ENCODE measurements around the gene DCC. TPM values are rescaled to one million over a fixed set of nuclear protein-coding genes. Genes with fewer than 3 reads are reported as not detected.

DCC gene
- total RNA-seq, 1 experiment from 2014 or later = not detected

DNA sequence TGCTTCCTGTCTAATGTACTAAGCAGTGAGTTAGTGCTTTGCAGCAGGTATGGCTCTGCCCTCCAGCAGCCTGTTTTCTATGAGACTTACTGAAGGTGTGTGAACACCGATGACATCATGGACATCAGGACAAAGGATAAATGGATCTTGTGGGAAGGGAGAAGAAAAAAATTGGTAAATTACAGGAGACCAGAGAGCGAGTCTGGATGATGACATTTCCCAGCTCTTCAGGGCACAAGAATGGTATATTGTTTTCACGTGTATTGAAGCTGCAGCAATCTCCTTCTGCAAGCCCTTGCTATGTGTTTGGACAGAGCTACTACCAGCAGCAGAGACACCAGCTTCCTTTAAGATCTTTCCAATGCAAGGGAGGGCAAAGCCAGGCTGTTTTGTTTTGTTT is 47.2 kb downstream of the DCC start:
- no peak overlapping the region for H3K4me3 ChIP-seq (replicated peaks in 1 of 2; ENCODE audit: low read depth in 1 of 2, low read length in 2 of 2)
- H3K27me3 ChIP-seq (ENCODE audit: insufficient read depth, low read length) = no peaks in the 10 kb centered on the region
- TF ChIP-seq SP1 (IDR thresholded peaks at IDR 0.05; ENCODE audit: low read depth) (no peak), CEBPB (IDR thresholded peaks at IDR 0.05; ENCODE audit: low read depth) (no peak), CTCF (IDR thresholded peaks at IDR 0.05 in 2 of 3, conservative IDR thresholded peaks at IDR 0.05 in 1 of 3; ENCODE audit: borderline replicate concordance in 1 of 3, insufficient read depth in 1 of 3, low read depth in 2 of 3, low read length in 2 of 3) (no peak), EZH2 (IDR thresholded peaks at IDR 0.05) (no peak), JUND (IDR thresholded peaks at IDR 0.05) (no peak), TCF7L2 (IDR thresholded peaks at IDR 0.05; ENCODE audit: borderline replicate concordance, extremely low read depth, insufficient read depth, insufficient read length) (no peak), POLR2AphosphoS5 (IDR thresholded peaks at IDR 0.05; ENCODE audit: low read depth, low read length) (no peak), EZH2phosphoT487 (IDR thresholded peaks at IDR 0.05; ENCODE audit: borderline replicate concordance) (no peak), CBX3 (IDR thresholded peaks at IDR 0.05; ENCODE audit: low read depth) (no peak), FOSL1 (IDR thresholded peaks at IDR 0.05; ENCODE audit: low read depth) (no peak), ZNF274 (IDR thresholded peaks at IDR 0.05; ENCODE audit: low read depth, low read length) (no peak)
- TF ChIP-seq, protein P1, sequence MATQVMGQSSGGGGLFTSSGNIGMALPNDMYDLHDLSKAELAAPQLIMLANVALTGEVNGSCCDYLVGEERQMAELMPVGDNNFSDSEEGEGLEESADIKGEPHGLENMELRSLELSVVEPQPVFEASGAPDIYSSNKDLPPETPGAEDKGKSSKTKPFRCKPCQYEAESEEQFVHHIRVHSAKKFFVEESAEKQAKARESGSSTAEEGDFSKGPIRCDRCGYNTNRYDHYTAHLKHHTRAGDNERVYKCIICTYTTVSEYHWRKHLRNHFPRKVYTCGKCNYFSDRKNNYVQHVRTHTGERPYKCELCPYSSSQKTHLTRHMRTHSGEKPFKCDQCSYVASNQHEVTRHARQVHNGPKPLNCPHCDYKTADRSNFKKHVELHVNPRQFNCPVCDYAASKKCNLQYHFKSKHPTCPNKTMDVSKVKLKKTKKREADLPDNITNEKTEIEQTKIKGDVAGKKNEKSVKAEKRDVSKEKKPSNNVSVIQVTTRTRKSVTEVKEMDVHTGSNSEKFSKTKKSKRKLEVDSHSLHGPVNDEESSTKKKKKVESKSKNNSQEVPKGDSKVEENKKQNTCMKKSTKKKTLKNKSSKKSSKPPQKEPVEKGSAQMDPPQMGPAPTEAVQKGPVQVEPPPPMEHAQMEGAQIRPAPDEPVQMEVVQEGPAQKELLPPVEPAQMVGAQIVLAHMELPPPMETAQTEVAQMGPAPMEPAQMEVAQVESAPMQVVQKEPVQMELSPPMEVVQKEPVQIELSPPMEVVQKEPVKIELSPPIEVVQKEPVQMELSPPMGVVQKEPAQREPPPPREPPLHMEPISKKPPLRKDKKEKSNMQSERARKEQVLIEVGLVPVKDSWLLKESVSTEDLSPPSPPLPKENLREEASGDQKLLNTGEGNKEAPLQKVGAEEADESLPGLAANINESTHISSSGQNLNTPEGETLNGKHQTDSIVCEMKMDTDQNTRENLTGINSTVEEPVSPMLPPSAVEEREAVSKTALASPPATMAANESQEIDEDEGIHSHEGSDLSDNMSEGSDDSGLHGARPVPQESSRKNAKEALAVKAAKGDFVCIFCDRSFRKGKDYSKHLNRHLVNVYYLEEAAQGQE (IDR thresholded peaks at IDR 0.05; ENCODE audit: low read depth) = no peak
- TF ChIP-seq, protein P2, sequence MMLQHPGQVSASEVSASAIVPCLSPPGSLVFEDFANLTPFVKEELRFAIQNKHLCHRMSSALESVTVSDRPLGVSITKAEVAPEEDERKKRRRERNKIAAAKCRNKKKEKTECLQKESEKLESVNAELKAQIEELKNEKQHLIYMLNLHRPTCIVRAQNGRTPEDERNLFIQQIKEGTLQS (IDR thresholded peaks at IDR 0.05) = no peak
- intact Hi-C loops (cut with micrococcal nuclease) = no loop called here
- no peak overlapping the region for H3K9ac ChIP-seq (ENCODE audit: low read length)
- no TSS peak for BruUV-seq (replicated peaks)
- H3K36me3 ChIP-seq (ENCODE audit: control insufficient read depth in 1 of 2, insufficient read depth in 2 of 2, low read length in 2 of 2) = no peaks in the 10 kb centered on the region
- H2AFZ ChIP-seq (ENCODE audit: low read depth, low read length, poor library complexity, severe bottlenecking) = no peak overlapping the region
- DNase-seq (ENCODE audit: low read depth, low spot score) = no peak
- H3K4me1 ChIP-seq (ENCODE audit: control insufficient read depth in 1 of 2, insufficient read depth in 2 of 2, low read length in 2 of 2) = no peaks in the 10 kb centered on the region
- H3K9me3 ChIP-seq (ENCODE audit: control insufficient read depth in 1 of 2, insufficient read depth in 1 of 2, low read depth in 1 of 2, low read length in 2 of 2) = peaks cover 7 to 28% of the 10 kb centered on the region in 2 experiments; a peak in 2 of 4 replicates
- ChIA-PET CTCF (no interaction called here), RAD21 (ENCODE audit: low non-redundant PET in 1 of 2, low total read pairs in 2 of 2, uncharacterized antibody in 2 of 2, unreplicated experiment in 2 of 2) (no interaction called here), POLR2A (no interaction called here)
- H3K27ac ChIP-seq (ENCODE audit: low read depth, low read length) = no peak overlapping the region
- no peak for ATAC-seq
- H3K79me2 ChIP-seq (ENCODE audit: insufficient read depth, low read length) = no peaks in the 10 kb centered on the region
- H3K9me2 ChIP-seq (ENCODE audit: insufficient read depth) = no peaks in the 10 kb centered on the region
- no peak overlapping the region for H3K4me2 ChIP-seq (ENCODE audit: low read length)
- H4K20me1 ChIP-seq (ENCODE audit: insufficient read depth) = no peaks in the 10 kb centered on the region

Data from HCT116 (cell line).